Hematopoietic multipotent progenitor cell treated with erythropoietin and hydrocortisone succinate and interleukin-3 and kit ligand, for 17 days (in vitro differentiated cells): ENCODE results near the gene BCORL1.
A peak's percentile ranks its signal among the peaks of the same experiment; 100 is the strongest.

Source experiments
- DNase-seq: peaks from one replicate; pipeline ENCODE4 v3.0.0-alpha.2; 2015; ENCODE audit warnings: low spot score

The BCORL1 gene

GRCh38 chrX:129982300-129983251, at the start of gene BCORL1:
Gene BCORL1 (plus strand): TSS chrX:129982635. CDS start chrX:130005232, 22,597 bp downstream.
- peak; percentile 41 for DNase-seq

- peak; percentile 10 for DNase-seq
These were observed 49.6 kb upstream of the BCORL1 start for GRCh38 chrX:129932821-129933321.

- no peak for DNase-seq
These were observed 48.7 kb upstream of the BCORL1 start for GRCh38 chrX:129933700-129934099.

GRCh38 chrX:129934461-129934860, 48.0 kb upstream of the BCORL1 start:
- no peak for DNase-seq

GRCh38 chrX:129934952-129935351, 47.5 kb upstream of the BCORL1 start:
- DNase-seq = no peak

- no peak for DNase-seq
These were observed 44.4 kb upstream of the BCORL1 start for GRCh38 chrX:129938081-129938480.

- DNase-seq = no peak
These were observed 42.4 kb upstream of the BCORL1 start for GRCh38 chrX:129939986-129940385.

- DNase-seq = no peak
These were observed 41.7 kb upstream of the BCORL1 start for GRCh38 chrX:129940721-129941120.

- no peak for DNase-seq
These were observed 37.3 kb upstream of the BCORL1 start for GRCh38 chrX:129945131-129945530.

GRCh38 chrX:129953334-129953648, 29.1 kb upstream of the BCORL1 start:
- no peak for DNase-seq

- no peak for DNase-seq
These were observed 28.6 kb upstream of the BCORL1 start for GRCh38 chrX:129953881-129954280.

GRCh38 chrX:129954804-129955203, 27.6 kb upstream of the BCORL1 start:
- no peak for DNase-seq

GRCh38 chrX:129955682-129956081, 26.8 kb upstream of the BCORL1 start:
- DNase-seq = no peak

- no peak for DNase-seq
These were observed 26.3 kb upstream of the BCORL1 start for GRCh38 chrX:129956145-129956544.

GRCh38 chrX:129956765-129957164, 25.7 kb upstream of the BCORL1 start:
- no peak for DNase-seq

- peak; percentile 10 for DNase-seq
These were observed 25.0 kb upstream of the BCORL1 start for GRCh38 chrX:129957241-129958082.

GRCh38 chrX:129958083-129958465, 24.4 kb upstream of the BCORL1 start:
- DNase-seq = no peak

- no peak for DNase-seq
These were observed 23.5 kb upstream of the BCORL1 start for GRCh38 chrX:129958814-129959492.

GRCh38 chrX:129959493-129959832, 23.0 kb upstream of the BCORL1 start:
- DNase-seq = no peak

- DNase-seq = peak; percentile 11
These were observed 21.0 kb upstream of the BCORL1 start for GRCh38 chrX:129961180-129962083.

- DNase-seq = no peak
These were observed 18.7 kb upstream of the BCORL1 start for GRCh38 chrX:129963729-129964128.
